ENCODE measurements around the gene SEC14L1.
A peak's percentile ranks its signal among the peaks of the same experiment; 100 is the strongest.

Gene SEC14L1

GRCh38 chr17:77217566-77217965, 76.8 kb downstream of the SEC14L1 start:
- DNase-seq: no peak

GRCh38 chr17:77218902-77219301, 78.1 kb downstream of the SEC14L1 start:
- DNase-seq: no peak

GRCh38 chr17:77222356-77222755, 81.6 kb downstream of the SEC14L1 start:
- no peak for DNase-seq

GRCh38 chr17:77223642-77224420, 83.1 kb downstream of the SEC14L1 start:
- DNase-seq: no peak

DNA sequence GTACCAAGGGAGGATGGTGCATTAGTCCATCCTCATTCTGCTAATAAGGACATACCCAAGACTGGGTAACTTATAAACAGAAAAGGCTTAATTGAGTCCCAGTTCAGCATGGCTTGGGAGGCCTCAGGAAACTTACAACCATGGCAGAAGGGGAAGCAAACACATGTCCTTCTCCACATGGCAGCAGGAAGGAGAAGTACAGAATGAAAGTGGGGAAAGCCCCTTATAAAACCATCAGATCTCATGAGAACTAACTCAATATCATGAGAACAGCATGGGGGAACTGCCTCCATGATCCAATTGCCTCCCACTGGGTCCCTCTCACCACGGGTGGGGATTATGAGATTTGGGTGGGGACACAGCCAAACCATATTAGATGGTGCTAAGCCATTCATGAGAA, 84.5 kb downstream of the SEC14L1 start:
- no peak for DNase-seq

DNA sequence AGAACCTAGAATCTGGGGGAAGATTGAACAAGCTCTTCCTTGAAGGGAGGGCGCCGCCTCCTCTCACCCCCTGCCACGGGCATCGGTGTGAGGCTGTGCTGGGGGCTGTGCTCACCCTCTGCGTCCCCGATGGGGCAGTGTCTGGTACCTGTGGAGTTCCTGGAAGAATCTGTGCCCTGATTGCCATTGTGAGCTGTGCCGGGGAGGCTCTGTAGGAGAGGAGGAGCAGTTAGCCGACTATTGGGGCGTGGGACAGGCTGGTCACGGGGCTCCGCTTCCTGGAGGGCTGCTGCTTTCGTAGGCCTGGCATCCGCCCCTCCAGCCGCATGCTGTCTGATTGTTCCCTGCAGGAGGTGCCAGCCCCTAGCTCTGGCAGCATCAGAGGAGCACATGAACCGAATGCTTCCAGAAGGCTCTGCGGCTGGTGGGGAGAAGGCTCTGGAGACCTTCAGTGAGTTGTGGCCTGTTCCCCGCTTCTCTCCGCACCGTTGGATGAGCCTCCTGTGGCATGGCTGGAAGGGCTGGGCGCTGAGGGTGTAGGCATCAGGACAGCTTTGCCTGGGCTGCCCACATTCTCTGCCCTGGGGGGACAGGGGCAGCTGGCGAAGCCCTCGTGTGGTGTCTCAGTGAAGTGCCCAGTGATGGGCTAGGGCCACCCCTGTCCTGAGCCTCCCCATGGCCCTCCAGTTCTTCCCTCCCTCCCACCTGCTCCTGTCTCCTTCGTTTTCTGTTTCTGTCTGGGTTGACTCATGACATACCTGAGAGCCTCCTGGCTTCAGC, 86.9 kb downstream of the SEC14L1 start:
- DNase-seq: no peak

DNA sequence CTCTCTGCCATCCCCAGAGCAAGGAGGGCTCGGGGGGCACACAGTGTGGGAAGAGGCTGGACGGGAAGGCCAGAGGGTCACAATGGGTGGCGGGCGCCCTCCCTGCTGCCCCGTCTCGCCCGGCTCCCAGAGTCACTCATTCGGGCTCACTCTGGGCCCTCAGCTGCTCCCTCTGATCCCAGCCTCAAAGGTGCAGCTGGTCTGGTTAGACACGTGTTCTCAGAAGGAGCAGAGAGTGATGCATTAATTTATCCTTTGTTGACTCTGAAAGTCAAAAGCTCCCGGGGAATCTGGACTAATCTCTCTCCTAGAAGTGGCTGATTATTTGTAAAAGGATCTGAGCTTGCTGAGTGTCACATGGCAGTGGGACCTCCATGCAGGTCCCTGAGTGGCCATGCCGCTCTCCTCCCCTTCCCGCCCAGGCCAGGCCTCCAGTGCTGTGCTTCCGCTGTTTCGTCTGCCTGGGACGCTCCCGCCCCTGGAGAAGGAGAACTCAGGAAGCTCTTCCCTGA, 87.5 kb downstream of the SEC14L1 start:
- DNase-seq: no peak

- no peak for DNase-seq
These were observed 88.0 kb downstream of the SEC14L1 start for GRCh38 chr17:77228816-77229215.

GRCh38 chr17:77229786-77230435, 89.1 kb downstream of the SEC14L1 start:
- DNase-seq: no peak

- no peak for DNase-seq
These were observed 89.7 kb downstream of the SEC14L1 start for GRCh38 chr17:77230436-77230830.

- DNase-seq: no peak
These were observed 90.5 kb downstream of the SEC14L1 start for GRCh38 chr17:77231076-77231871.

- no peak for DNase-seq
These were observed 92.4 kb downstream of the SEC14L1 start for GRCh38 chr17:77233127-77233526.

DNA sequence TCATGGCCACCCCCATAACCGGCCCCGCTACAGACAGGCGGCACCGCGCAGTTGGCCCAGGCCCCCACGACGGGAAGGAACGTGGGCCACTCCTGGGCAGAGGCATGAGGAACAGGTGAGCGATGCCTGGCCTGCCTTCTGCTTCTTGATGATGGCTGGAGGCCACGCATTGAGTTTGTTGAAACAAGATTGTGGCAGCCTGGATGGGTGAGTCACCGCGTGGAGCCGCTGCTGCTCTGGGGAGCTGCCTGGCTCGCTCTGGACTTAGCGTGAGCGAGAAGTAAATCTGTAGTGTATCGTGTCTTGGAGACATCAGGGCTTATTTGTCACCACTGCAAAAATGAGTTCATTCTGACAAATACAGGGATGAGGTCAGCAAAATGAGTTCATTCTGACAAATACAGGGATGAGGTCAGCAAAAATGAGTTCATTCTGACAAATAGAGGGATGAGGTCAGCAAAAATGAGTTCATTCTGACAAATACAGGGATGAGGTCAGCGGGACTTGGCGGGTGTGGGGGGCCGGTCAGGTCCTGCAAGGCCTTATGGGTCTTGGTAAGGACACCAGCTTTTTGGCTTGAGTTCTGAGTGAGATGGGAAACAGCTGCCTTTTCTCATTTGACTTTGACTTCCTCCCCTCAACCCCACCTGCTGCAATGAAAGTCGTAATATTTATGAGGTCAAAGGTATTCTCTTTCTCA, 93.0 kb downstream of the SEC14L1 start:
- DNase-seq: peak; percentile 22

DNA sequence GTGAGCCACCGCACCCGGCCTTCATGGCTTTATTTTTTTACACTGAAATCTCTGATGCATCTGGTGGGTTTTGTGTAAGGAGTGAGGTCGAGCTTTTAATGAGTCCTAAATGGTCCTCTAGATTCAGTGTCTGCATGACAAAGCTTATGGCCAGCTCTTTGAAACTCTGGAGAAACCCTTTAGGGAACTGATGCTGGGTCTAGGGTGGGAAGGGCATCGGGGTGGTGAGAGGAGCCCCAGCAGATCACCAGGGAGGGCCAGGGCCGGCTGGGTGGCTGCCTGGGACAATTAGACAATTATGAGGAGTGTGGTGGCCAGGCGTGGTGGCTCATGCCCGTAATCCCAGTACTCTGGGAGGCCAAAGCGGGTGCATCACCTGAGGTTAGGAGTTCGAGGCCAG, 93.9 kb downstream of the SEC14L1 start:
- DNase-seq: no peak

DNA sequence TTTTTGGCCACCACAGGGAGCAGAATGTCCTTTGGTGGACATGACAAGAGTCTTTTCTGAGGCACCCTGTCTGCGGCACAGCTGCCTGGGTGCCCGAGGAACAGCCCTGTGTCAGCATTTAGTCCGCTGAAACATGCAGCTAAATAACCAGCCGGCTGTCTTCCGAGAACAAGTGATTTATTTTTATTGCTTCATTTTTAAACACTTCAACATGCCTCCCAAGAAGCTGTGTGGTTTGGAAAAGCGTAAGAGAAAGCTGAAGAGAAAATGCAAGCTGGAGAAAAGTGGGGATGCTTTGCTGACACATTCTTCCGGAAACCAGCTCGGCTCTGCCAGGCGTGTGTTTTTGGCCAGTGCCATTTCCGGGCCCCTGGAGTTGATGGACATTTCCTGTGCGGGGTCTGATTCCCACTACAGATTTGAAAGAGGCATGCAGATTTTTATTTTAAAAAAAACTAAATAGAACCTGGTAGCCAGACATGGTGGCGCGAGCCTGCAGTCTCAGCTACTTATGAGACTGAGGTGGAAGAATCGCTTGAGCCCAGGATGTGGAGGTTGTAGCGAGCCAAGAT, 94.7 kb downstream of the SEC14L1 start:
- no peak for DNase-seq

- DNase-seq: no peak
These were observed 96.7 kb downstream of the SEC14L1 start for GRCh38 chr17:77237232-77238008.

DNA sequence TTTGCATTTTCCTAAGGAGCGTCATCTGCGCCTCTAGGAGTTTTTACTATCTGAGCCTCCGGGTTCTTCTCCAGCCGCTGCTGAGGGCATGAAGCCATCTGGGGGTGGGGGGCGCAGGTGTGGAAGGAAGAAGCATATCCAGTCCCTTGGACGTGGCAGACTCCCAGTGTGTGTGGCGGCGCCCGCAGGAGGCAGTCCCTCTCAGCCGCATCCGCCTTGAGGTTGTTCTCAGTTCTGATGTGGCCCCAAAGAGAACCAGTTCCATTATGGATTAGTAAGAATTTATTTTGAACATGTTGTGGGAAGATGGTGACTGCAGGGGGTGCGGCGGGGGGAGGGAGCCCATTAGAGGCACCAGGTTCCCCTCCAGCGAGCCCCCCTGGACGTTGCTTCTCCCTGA, 100.2 kb downstream of the SEC14L1 start:
- no peak for DNase-seq

- peak; percentile 83 for DNase-seq
These were observed 101.5 kb downstream of the SEC14L1 start for GRCh38 chr17:77242118-77242851.

- no peak for DNase-seq
These were observed 104.6 kb downstream of the SEC14L1 start for GRCh38 chr17:77245162-77245926.
